ENCODE data around the gene DTX3L. TPM values are rescaled to one million over a fixed set of nuclear protein-coding genes. Genes with fewer than 3 reads are reported as not detected.

The DTX3L gene
- total and polyA plus RNA-seq, 2 of the 8 experiments (the other 6 are each of a cell fraction or from before 2014, with no cell fraction given): 1.7 to 11.3 TPM

DNA sequence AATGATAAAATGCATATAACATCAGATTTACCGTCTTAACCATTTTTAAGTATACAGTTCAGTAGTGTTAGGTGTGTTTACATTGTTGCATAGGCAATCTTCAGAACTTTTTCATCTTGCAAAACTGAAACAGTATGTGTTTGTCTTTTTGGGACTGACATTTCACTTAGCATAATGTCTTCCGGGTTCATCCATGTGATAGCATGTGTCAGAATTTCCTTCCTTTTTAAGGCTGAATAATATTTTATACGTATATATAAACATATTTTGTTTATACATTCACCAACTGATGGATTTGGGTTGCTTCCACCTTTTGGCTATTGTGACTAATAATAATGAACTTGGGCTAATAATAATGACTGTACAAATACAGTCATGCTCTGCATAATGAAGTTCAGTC lies 16.3 kb downstream of the DTX3L start (continued):
- no peak for TF ChIP-seq RBBP5 (IDR thresholded peaks at IDR 0.05; ENCODE audit: borderline replicate concordance, low read depth, low read length)
- TF ChIP-seq TAF1 (IDR thresholded peaks at IDR 0.05; ENCODE audit: low read depth, low read length): no peak
- TF ChIP-seq TAF7 (optimal IDR thresholded peaks at IDR 0.05; ENCODE audit: borderline replicate concordance, low read depth, low read length): no peak
- no peak for TF ChIP-seq TCF12 (IDR thresholded peaks at IDR 0.05; ENCODE audit: low read depth, low read length)
- TF ChIP-seq ZNF274 (IDR thresholded peaks at IDR 0.05; ENCODE audit: borderline replicate concordance, extremely low read depth, low read length): no peak
- no peak for TF ChIP-seq KDM5A (IDR thresholded peaks at IDR 0.05; ENCODE audit: low read length)
